ENCODE results near the gene GRIN2D.

Gene GRIN2D

GRCh38 chr19:48398375-48399235 lies 5.1 kb downstream of the GRIN2D start:
- no peak for FAIRE-seq

- peak; percentile 3 for FAIRE-seq
These were observed 6.7 kb downstream of the GRIN2D start for GRCh38 chr19:48400018-48400742.

DNA sequence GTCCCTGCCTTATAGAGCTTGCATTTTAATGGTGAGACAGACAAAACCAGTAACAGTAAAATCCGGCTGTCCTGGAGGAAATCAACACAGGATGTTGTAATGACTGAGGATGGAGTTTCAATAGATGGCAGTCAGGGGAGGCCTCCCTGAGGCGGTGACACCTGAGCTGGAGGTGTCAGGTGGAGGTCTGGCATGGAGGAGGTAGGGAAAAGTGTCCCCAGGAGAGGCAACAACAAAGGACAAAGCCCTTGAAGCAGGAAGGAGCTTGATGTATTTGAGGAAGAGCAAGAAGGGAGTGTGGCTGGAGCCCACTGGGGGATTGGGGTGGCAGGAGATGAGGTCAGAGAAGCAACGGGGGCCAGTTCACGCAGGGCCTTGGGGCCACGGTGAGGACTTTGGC lies 7.8 kb downstream of the GRIN2D start:
- no peak for FAIRE-seq

DNA sequence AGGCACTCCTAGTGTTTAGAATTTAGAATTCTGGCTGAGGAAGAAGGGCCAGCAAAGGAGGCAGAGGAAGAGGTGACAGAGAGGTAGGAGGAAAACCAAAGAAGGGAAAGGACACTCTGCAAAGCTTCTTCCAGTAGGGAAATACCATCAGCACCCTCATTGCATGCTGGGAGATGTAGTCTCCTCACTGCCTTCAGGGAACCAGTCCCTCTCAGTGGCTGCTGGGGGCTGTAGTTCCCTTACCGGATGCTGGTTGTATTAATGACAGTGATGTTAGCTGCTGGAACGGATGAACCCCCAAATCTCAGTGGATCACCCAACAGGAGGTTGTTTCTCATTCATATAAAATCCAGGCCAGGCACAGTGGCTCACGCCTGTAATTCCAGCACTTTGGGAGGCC lies 10.1 kb downstream of the GRIN2D start:
- FAIRE-seq = peak; percentile 3

- no peak for FAIRE-seq
These were observed 11.7 kb downstream of the GRIN2D start for GRCh38 chr19:48405010-48405659.

DNA sequence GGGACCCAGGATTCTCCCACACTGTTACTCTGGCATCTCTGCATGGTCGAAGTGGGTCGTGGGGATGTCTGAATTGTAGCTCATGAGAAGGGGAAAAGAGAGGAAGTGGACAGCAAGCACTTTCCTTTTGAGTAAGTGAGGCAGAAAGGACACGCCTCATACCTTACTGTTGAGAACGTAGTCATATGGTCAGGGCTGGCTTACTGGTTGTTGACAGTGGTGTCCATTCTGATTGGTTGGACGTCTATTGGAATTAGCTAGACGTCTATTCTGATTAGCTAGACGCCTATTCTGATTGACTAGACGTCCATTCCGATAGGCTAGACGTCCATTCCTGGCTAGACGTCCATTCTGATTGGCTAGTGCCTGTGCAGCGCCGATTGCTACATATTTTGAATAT lies 12.4 kb downstream of the GRIN2D start:
- FAIRE-seq = no peak

DNA sequence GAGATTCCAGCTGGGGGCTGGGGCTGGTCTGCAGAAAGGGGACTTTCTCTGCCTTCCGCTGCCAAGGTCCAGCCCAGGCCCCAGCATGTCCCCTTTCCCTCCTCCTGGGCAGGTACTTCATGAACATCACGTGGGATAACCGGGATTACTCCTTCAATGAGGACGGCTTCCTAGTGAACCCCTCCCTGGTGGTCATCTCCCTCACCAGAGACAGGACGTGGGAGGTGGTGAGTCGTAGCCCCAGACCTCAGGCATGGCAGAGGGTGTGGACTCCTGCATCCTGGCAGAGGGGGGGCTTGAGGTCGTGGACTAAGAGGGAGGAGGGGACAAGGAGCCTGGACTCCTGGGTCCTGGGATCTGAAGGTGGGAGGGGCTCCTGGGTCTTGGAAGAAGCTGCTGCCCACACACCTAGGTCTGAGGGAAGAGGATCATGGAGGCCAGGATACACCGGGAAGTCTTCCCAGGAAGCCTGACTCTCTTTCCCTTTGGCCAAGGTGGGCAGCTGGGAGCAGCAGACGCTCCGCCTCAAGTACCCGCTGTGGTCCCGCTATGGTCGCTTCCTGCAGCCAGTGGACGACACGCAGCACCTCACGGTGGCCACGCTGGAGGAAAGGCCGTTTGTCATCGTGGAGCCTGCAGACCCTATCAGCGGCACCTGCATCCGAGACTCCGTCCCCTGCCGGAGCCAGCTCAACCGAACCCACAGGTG lies 20.6 kb downstream of the GRIN2D start:
- no peak for FAIRE-seq

GRCh38 chr19:48415395-48415794 lies 21.9 kb downstream of the GRIN2D start:
- no peak for FAIRE-seq

GRCh38 chr19:48415806-48416221 lies 22.3 kb downstream of the GRIN2D start:
- FAIRE-seq = no peak

DNA sequence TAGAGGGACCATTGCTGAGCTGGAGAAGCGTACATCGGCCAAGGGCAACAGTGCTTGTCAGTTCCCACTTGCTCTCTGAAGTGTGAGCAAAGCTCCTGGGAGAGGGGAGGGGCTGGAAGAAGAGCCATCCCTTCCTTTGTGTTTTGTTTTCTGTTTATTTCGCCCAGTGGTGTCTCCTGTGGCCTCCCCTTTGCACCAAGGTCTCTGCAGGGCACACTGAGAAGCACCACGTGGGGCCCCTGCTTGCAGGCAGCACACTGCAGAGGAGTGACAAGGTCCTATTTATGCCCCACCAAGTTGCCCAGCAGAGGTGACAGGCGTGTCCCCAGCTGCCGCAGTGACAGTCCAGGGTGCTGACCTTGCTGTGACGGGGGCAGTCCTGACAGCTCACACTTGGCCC lies 24.0 kb downstream of the GRIN2D start:
- no peak for FAIRE-seq

DNA sequence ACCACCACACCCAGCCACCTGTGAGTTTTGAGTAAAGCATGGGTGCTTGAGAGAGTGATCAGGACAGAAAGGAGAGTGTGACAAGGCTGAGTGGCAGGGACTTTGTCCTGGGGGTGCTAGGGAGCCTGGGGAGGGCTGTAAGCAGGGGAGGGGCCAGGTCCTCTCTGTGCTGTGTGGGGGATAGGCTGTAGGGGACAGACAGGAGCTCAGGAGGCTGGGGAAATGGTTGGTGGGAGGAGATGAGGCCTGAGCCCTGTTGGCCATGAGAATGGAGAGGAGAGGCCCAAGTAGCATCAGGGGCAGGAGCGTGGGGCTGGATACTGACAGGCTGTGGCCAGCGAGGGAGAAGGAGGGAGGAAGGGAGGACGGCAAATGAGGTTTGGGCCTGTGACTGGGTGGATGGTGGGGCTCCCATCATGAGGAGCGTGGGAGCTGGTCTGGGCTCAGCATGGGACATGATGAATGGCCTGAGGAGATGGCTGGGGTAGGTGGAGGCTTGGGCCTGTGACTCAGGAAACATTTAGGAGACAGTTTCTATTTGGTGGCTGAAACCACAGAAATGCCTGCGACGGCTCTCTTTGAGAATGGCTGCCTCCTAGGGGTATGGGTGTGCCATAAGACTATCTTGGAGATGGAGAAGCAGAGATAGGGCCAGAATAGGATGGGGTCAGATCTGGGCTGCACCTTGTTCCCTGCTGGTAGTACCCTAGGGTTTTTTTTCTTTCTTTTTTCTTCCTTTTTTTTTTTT lies 25.0 kb downstream of the GRIN2D start:
- FAIRE-seq = no peak

DNA sequence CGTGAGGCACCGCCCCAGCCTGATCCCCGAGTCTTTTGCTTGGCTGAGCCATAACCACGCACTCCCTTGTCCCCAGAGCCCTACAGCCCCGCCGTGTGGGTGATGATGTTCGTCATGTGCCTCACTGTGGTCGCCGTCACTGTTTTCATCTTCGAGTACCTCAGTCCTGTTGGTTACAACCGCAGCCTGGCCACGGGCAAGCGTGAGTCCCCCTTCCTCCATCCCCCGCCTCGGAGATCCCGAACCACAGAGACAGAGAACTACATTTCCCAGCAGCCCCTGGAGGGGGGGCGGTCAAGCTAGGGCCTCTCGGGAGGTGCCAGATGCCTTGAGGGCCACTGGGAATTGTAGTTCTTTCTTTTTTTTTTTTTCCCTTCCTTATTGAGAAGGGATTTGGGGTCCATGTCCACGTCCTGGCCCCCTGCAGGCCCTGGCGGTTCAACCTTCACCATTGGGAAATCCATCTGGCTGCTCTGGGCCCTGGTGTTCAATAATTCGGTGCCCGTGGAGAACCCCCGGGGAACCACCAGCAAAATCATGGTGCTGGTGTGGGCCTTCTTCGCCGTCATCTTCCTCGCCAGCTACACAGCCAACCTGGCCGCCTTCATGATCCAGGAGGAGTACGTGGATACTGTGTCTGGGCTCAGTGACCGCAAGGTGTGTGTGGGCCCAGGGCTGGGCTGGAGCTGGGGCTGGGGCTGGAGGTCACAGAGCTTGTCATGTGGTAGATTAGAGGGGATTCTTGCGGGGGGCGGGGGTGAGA lies 25.9 kb downstream of the GRIN2D start:
- no peak for FAIRE-seq

GRCh38 chr19:48421548-48421947 lies 28.1 kb downstream of the GRIN2D start:
- no peak for FAIRE-seq

GRCh38 chr19:48424694-48425219 lies 31.3 kb downstream of the GRIN2D start:
- FAIRE-seq = no peak

DNA sequence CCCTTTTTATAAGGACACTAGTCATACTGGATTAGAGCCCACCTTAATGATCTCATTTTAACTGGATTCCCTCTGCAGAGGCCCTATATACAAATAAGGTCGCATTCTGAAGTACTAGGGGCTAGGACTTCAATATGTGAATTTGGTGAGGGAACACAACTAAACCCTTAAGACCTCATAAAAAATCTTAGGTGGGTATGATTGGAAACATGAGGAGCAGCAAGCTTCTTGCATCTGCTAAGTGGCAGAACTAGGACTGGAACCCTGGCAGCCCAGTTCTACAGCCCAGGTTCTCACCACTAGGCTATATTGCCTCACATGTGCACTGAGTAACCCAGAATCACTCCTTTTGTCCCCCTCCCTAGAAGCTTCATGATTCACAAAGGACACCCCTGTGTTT lies 35.2 kb downstream of the GRIN2D start:
- FAIRE-seq = no peak

DNA sequence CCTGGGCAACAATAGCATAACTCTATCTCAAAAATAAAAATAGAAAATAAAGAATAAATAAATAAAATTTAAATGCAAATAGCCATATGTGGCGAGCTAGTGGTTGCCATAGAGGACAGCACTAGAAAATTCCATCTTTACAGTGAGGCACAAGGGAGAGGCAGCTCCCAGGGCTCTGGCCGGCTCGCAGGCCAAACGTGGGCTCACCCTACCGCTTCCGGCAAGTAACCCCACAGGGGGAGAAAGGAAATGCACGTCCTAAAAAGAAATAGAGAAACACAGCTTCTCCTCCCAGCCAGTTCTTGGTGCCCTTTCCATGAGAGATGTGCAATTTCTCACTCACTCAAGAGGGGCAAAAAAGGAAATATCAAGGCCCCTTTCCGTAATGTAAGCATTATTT lies 39.9 kb downstream of the GRIN2D start:
- FAIRE-seq = no peak

- no peak for FAIRE-seq
These were observed 43.1 kb downstream of the GRIN2D start for GRCh38 chr19:48436586-48436985.

DNA sequence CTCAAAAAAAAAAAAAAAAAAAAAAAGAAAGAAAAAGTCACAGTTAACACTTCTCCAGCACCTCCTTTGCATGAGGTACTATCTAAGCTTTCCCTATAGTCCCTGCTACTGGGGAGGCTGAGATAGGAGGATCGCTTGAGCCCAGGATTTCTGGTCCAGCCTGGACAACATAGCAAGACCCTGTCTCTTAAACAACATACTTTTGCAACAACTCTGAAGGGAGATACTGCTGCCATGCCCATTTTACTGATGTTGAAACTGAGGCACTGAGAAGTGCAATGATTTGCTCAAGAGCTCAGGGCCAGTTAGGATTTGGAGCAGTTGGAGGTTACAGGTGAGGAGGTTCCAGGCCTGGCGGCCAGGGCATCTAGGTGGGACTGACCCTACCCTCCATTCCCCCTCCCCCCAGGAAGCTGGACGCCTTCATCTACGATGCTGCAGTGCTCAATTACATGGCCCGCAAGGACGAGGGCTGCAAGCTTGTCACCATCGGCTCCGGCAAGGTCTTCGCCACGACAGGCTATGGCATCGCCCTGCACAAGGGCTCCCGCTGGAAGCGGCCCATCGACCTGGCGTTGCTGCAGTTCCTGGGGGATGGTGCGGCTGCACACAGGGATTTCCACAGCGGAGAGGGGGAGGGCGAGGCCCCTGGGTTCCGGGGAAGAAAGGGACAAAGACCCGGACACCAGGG lies 48.0 kb downstream of the GRIN2D start:
- no peak for FAIRE-seq

DNA sequence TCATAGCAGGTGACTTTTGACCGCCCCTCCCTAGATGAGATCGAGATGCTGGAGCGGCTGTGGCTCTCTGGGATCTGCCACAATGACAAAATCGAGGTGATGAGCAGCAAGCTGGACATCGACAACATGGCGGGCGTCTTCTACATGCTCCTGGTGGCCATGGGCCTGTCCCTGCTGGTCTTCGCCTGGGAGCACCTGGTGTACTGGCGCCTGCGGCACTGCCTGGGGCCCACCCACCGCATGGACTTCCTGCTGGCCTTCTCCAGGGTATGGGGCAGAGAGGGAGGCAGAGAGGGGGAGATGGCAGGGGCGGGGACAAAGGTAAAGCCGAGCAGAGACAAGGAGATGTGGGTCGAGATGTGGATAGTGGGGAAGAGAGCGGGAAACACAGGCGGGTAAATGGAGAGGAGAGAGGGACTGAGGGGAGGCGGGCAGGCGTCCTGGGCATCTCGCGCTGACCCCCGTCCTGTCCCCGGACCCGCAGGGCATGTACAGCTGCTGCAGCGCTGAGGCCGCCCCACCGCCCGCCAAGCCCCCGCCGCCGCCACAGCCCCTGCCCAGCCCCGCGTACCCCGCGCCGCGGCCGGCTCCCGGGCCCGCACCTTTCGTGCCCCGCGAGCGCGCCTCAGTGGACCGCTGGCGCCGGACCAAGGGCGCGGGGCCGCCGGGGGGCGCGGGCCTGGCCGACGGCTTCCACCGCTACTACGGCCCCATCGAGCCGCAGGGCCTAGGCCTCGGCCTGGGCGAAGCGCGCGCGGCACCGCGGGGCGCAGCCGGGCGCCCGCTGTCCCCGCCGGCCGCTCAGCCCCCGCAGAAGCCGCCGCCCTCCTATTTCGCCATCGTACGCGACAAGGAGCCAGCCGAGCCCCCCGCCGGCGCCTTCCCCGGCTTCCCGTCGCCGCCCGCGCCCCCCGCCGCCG lies 48.9 kb downstream of the GRIN2D start:
- FAIRE-seq = no peak

DNA sequence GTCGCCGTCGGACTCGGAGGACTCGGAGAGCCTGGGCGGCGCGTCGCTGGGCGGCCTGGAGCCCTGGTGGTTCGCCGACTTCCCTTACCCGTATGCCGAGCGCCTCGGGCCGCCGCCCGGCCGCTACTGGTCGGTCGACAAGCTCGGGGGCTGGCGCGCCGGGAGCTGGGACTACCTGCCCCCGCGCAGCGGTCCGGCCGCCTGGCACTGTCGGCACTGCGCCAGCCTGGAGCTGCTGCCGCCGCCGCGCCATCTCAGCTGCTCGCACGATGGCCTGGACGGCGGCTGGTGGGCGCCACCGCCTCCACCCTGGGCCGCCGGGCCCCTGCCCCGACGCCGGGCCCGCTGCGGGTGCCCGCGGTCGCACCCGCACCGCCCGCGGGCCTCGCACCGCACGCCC lies 49.8 kb downstream of the GRIN2D start:
- FAIRE-seq = no peak
